MCF 10A (cell line): ENCODE data around the gene SULT1B1. TPM values are rescaled to one million over a fixed set of nuclear protein-coding genes. Genes with fewer than 3 reads are reported as not detected.
A peak's percentile ranks its signal among the peaks of the same experiment; 100 is the strongest.

Experiments used
- BruUV-seq: library from RNA; stranded (reverse); fragments of 400-500 nt; replicated peaks from 2 replicates; lab custom pipeline; 2021; lab: Mats Ljungman, UMichigan
- CTCF ChIA-PET: fragments of 300-600 bp; sonication (Branson Sonifier 250); formaldehyde crosslinking; extraction: SDS; loops from one replicate; lab custom pipeline; 2021; ENCODE audit warnings: antibody characterized with exemption, inconsistent platforms; lab: Yijun Ruan, JAX
- POLR2A ChIA-PET: fragments of 300-600, 350-650 bp; sonication (Branson Sonifier 250); formaldehyde crosslinking; extraction: SDS; loops from one replicate; lab custom pipeline; 2020; ENCODE audit warnings: antibody characterized with exemption, inconsistent platforms; lab: Yijun Ruan, JAX
- DNase-seq: peaks from one replicate; pipeline ENCODE4 v3.0.0-alpha.2; 2018; ENCODE audit not compliant: unreplicated experiment
- H3K27ac Mint-ChIP-seq: one replicate; pipeline ENCODE4 v1.8.0; 2022; ENCODE audit warnings: mild to moderate bottlenecking, low read depth, mixed read lengths; ENCODE audit not compliant: unreplicated experiment
- H3K27me3 Mint-ChIP-seq: one replicate; pipeline ENCODE4 v1.8.0; 2022; ENCODE audit warnings: mixed read lengths; ENCODE audit not compliant: insufficient read depth, unreplicated experiment
- H3K36me3 Mint-ChIP-seq: one replicate; pipeline ENCODE4 v1.8.0; 2022; ENCODE audit warnings: mild to moderate bottlenecking, moderate library complexity, mixed read lengths; ENCODE audit not compliant: insufficient read depth, unreplicated experiment
- H3K4me1 Mint-ChIP-seq: one replicate; pipeline ENCODE4 v1.8.0; 2022; ENCODE audit warnings: mixed read lengths; ENCODE audit not compliant: insufficient read depth, unreplicated experiment
- H3K4me3 Mint-ChIP-seq: one replicate; pipeline ENCODE4 v1.8.0; 2022; ENCODE audit warnings: mild to moderate bottlenecking, moderate library complexity, mixed read lengths; ENCODE audit not compliant: unreplicated experiment
- H3K9me3 Mint-ChIP-seq: one replicate; pipeline ENCODE4 v1.8.0; 2022; ENCODE audit warnings: mixed read lengths; ENCODE audit not compliant: unreplicated experiment
- CTCF ChIP-seq: fragments of 200-600 bp; IDR thresholded peaks from one replicate; pipeline ENCODE4 v1.8.0; 2022; ENCODE audit warnings: antibody characterized with exemption, mild to moderate bottlenecking; ENCODE audit not compliant: unreplicated experiment
- intact Hi-C: fragments of 100-400 bp; cut with micrococcal nuclease; formaldehyde crosslinking; loops from 2 replicates; pipeline ENCODE4 v1.14.1; 2022
- total RNA-seq: library from RNA; stranded (reverse); gene quantifications from 2 replicates; pipeline ENCODE4 v1.2.3, GENCODE V29; 2022

The SULT1B1 gene
- total RNA-seq, 1 experiment from 2014 or later = 0.21 TPM

- Mint-ChIP-seq H3K36me3 (no peaks in the 10 kb centered on the region), H3K9me3 (no peaks in the 10 kb centered on the region), H3K27ac (no peak overlapping the region), H3K27me3 (no peaks in the 10 kb centered on the region), H3K4me3 (no peak overlapping the region), H3K4me1 (peaks cover 43% of the 10 kb centered on the region)
- CTCF ChIA-PET = interaction anchor here (0.6 kb wide), 1 partner anchor 18 kb away, joined by 3 read pairs; no protein-coding TSS in a partner anchor
- POLR2A ChIA-PET = interaction anchor here (0.6 kb wide), 1 partner anchor 724 kb away, joined by 3 read pairs; no protein-coding TSS in a partner anchor
- no TSS peak for BruUV-seq
- DNase-seq = no peak
- intact Hi-C loops = no loop called here
- TF ChIP-seq CTCF = no peak
Measured at GRCh38 chr4:69727926-69728325, 32.5 kb downstream of the SULT1B1 start.

- intact Hi-C loops = no loop called here
- Mint-ChIP-seq H3K27ac (no peak overlapping the region), H3K9me3 (no peaks in the 10 kb centered on the region), H3K36me3 (no peaks in the 10 kb centered on the region), H3K27me3 (no peaks in the 10 kb centered on the region), H3K4me1 (peaks cover 44% of the 10 kb centered on the region), H3K4me3 (no peak overlapping the region)
- no TSS peak for BruUV-seq
- no peak for TF ChIP-seq CTCF
- no peak for DNase-seq
- ChIA-PET POLR2A (interaction anchor here (0.6 kb wide), 1 partner anchor 723 kb away, joined by 3 read pairs; no protein-coding TSS in a partner anchor), CTCF (no interaction called here)
Measured at GRCh38 chr4:69727426-69727825, 33.0 kb downstream of the SULT1B1 start.

GRCh38 chr4:69726971-69727370 lies 33.4 kb downstream of the SULT1B1 start:
- no TSS peak for BruUV-seq
- H3K4me1 Mint-ChIP-seq = peaks cover 39% of the 10 kb centered on the region
- H3K36me3 Mint-ChIP-seq = no peaks in the 10 kb centered on the region
- no peak for TF ChIP-seq CTCF
- ChIA-PET POLR2A (interaction anchor here (0.8 to 1.1 kb wide), 3 partner anchors 15 to 123 kb away, joined by 3 to 9 read pairs (median 4); no protein-coding TSS in a partner anchor), CTCF (no interaction called here)
- no peak overlapping the region for H3K4me3 Mint-ChIP-seq
- peak overlapping the region; percentile 89 for H3K27ac Mint-ChIP-seq
- H3K27me3 Mint-ChIP-seq = no peaks in the 10 kb centered on the region
- DNase-seq = no peak
- intact Hi-C loops = no loop called here
- H3K9me3 Mint-ChIP-seq = no peaks in the 10 kb centered on the region

GRCh38 chr4:69718396-69719271 lies 41.8 kb downstream of the SULT1B1 start:
- BruUV-seq = no TSS peak
- ChIA-PET POLR2A (interaction anchor here (0.7 to 1.7 kb wide), 3 partner anchors 10 to 105 kb away, joined by 3 to 10 read pairs (median 6); no protein-coding TSS in a partner anchor), CTCF (interaction anchor here (0.5 to 1.3 kb wide), 7 partner anchors 25 to 995 kb away, joined by 3 to 7 read pairs (median 4); no protein-coding TSS in a partner anchor)
- H3K27ac Mint-ChIP-seq = peak overlapping the region; percentile 77
- no peaks in the 10 kb centered on the region for H3K9me3 Mint-ChIP-seq
- TF ChIP-seq CTCF = no peak
- peak; percentile 45 for DNase-seq
- no peaks in the 10 kb centered on the region for H3K36me3 Mint-ChIP-seq
- peaks cover 23% of the 10 kb centered on the region for H3K4me1 Mint-ChIP-seq
- H3K27me3 Mint-ChIP-seq = no peaks in the 10 kb centered on the region
- peak overlapping the region; percentile 43 for H3K4me3 Mint-ChIP-seq
- intact Hi-C loops = no loop called here
